Loucy (cell line): ENCODE data around the gene UMODL1.

ENCODE experiments used
- CTCF ChIP-seq: fragments of 200-600 bp; sonication (generic); conservative IDR thresholded peaks from 2 replicates; pipeline ENCODE4 v1.5.1; 2014; ENCODE audit warnings: mild to moderate bottlenecking, antibody characterized with exemption, low read length
- EZH2phosphoT487 ChIP-seq: fragments of 200-600 bp; IDR thresholded peaks from 2 replicates; pipeline ENCODE4 v1.6.1; 2018; ENCODE audit warnings: antibody characterized with exemption, mild to moderate bottlenecking, moderate library complexity, borderline replicate concordance

- TF ChIP-seq EZH2phosphoT487: no peak
- TF ChIP-seq CTCF: no peak
These were observed 49.1 kb upstream of the UMODL1 start for GRCh38 chr21:42022091-42022430.
